OCI-LY1 (cell line): ENCODE results near the gene DDX51.

Experiments used
- H2AFZ ChIP-seq: fragments of 200-600 bp; sonication (generic), shearing (Covaris generic); 2 replicates; pipeline ENCODE4 v1.6.0; 2014; ENCODE audit warnings: antibody characterized with exemption, mild to moderate bottlenecking, low read length
- H3F3A ChIP-seq: fragments of 200-600 bp; sonication (generic), shearing (Covaris generic); 2 replicates; pipeline ENCODE4 v1.6.0; 2014; ENCODE audit warnings: mild to moderate bottlenecking, antibody characterized with exemption, low read length, moderate library complexity; ENCODE audit not compliant: insufficient read depth
- H3K27ac ChIP-seq: fragments of 200-600 bp; sonication (generic); 2 replicates; pipeline ENCODE4 v1.5.1; 2014; ENCODE audit warnings: low read length, mixed run types, mild to moderate bottlenecking, low read depth; ENCODE audit not compliant: poor library complexity, severe bottlenecking
- H3K27me3 ChIP-seq: fragments of 200-600 bp; sonication (generic); 2 replicates; pipeline ENCODE4 v1.6.0; 2014; ENCODE audit warnings: antibody characterized with exemption, mild to moderate bottlenecking, low read length, moderate library complexity; ENCODE audit not compliant: insufficient read depth
- H3K36me3 ChIP-seq: fragments of 200-600 bp; sonication (generic); 2 replicates; pipeline ENCODE4 v1.6.1; 2014; ENCODE audit warnings: mild to moderate bottlenecking, antibody characterized with exemption, low read length, moderate library complexity, mixed read lengths; ENCODE audit not compliant: insufficient read depth
- H3K4me1 ChIP-seq: fragments of 200-600 bp; sonication (generic); 2 replicates; pipeline ENCODE4 v1.5.1; 2014; ENCODE audit warnings: mild to moderate bottlenecking, low read length, moderate library complexity; ENCODE audit not compliant: insufficient read depth, severe bottlenecking
- H3K4me2 ChIP-seq: fragments of 200-600 bp; sonication (generic), shearing (Covaris generic); 2 replicates; pipeline ENCODE4 v1.6.1; 2014; ENCODE audit warnings: low read length
- H3K4me3 ChIP-seq: fragments of 200-600 bp; sonication (generic); 2 replicates; pipeline ENCODE4 v1.5.1; 2014; ENCODE audit warnings: low read length, low read depth, mild to moderate bottlenecking, mixed read lengths; ENCODE audit not compliant: poor library complexity, severe bottlenecking
- H3K79me2 ChIP-seq: fragments of 200-600 bp; shearing (Covaris generic); 2 replicates; pipeline ENCODE4 v1.6.1; 2016; ENCODE audit warnings: mixed run types, low read length, mixed read lengths; ENCODE audit not compliant: insufficient read depth
- H3K9ac ChIP-seq: fragments of 200-600 bp; sonication (generic), shearing (Covaris generic); 2 replicates; pipeline ENCODE4 v1.6.1; 2014; ENCODE audit warnings: mild to moderate bottlenecking, low read length, mixed read lengths
- H3K9me2 ChIP-seq: fragments of 200-600 bp; sonication (generic), shearing (Covaris generic); 2 replicates; pipeline ENCODE4 v1.6.1; 2014; ENCODE audit warnings: low read depth, mild to moderate bottlenecking, low read length, mixed read lengths
- H3K9me3 ChIP-seq: fragments of 200-600 bp; shearing (Covaris generic); 2 replicates; pipeline ENCODE4 v1.6.1; 2014; ENCODE audit warnings: low read length, mixed read lengths
- H4K20me1 ChIP-seq: fragments of 200-600 bp; sonication (generic), shearing (Covaris generic); 2 replicates; pipeline ENCODE4 v1.6.0; 2016; ENCODE audit warnings: mild to moderate bottlenecking, low read length; ENCODE audit not compliant: insufficient read depth
- EZH2 ChIP-seq: fragments of 200-600 bp; sonication (generic), shearing (Covaris generic); IDR thresholded peaks from 2 replicates; pipeline ENCODE4 v1.8.0; 2017; ENCODE audit warnings: borderline replicate concordance, mixed run types, mild to moderate bottlenecking, antibody characterized with exemption, low read length, moderate library complexity, mixed read lengths
- TF ChIP-seq, protein P1 (sequence below): fragments of 200-600 bp; sonication (generic), shearing (Covaris generic); IDR thresholded peaks from 2 replicates; pipeline ENCODE4 v1.5.1; 2017; ENCODE audit warnings: mild to moderate bottlenecking, antibody characterized with exemption, low read length, moderate library complexity, mixed read lengths

Gene DDX51

GRCh38 chr12:132174839-132175490, 30.8 kb upstream of the DDX51 start:
- Histone ChIP-seq H3K36me3 (no peaks in the 10 kb centered on the region), H4K20me1 (no peaks in the 10 kb centered on the region), H3K9ac (no peak overlapping the region), H3K27me3 (peaks cover 10% of the 10 kb centered on the region; the same call in 1 of the 2 replicates), H3K4me2 (no peak overlapping the region), H2AFZ (no peak overlapping the region), H3K9me2 (no peaks in the 10 kb centered on the region), H3K9me3 (no peaks in the 10 kb centered on the region), H3F3A (no peaks in the 10 kb centered on the region), H3K79me2 (no peaks in the 10 kb centered on the region), H3K27ac (no peak overlapping the region), H3K4me1 (no peaks in the 10 kb centered on the region), H3K4me3 (no peak overlapping the region)
- TF ChIP-seq EZH2 = no peak
- TF ChIP-seq, protein P1, sequence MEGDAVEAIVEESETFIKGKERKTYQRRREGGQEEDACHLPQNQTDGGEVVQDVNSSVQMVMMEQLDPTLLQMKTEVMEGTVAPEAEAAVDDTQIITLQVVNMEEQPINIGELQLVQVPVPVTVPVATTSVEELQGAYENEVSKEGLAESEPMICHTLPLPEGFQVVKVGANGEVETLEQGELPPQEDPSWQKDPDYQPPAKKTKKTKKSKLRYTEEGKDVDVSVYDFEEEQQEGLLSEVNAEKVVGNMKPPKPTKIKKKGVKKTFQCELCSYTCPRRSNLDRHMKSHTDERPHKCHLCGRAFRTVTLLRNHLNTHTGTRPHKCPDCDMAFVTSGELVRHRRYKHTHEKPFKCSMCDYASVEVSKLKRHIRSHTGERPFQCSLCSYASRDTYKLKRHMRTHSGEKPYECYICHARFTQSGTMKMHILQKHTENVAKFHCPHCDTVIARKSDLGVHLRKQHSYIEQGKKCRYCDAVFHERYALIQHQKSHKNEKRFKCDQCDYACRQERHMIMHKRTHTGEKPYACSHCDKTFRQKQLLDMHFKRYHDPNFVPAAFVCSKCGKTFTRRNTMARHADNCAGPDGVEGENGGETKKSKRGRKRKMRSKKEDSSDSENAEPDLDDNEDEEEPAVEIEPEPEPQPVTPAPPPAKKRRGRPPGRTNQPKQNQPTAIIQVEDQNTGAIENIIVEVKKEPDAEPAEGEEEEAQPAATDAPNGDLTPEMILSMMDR = no peak

GRCh38 chr12:132174015-132174838, 30.1 kb upstream of the DDX51 start:
- H3K9me2 ChIP-seq = no peaks in the 10 kb centered on the region
- H3K27me3 ChIP-seq = peaks cover 10% of the 10 kb centered on the region; the same call in 1 of the 2 replicates
- no peaks in the 10 kb centered on the region for H3K36me3 ChIP-seq
- no peak overlapping the region for H3K9ac ChIP-seq
- H3F3A ChIP-seq = no peaks in the 10 kb centered on the region
- TF ChIP-seq, protein P1 = no peak
- no peak for TF ChIP-seq EZH2
- H3K4me2 ChIP-seq = no peak overlapping the region
- H4K20me1 ChIP-seq = no peaks in the 10 kb centered on the region
- no peaks in the 10 kb centered on the region for H3K4me1 ChIP-seq
- no peak overlapping the region for H3K27ac ChIP-seq
- H3K9me3 ChIP-seq = no peaks in the 10 kb centered on the region
- no peak overlapping the region for H3K4me3 ChIP-seq
- H3K79me2 ChIP-seq = no peaks in the 10 kb centered on the region
- H2AFZ ChIP-seq = no peak overlapping the region

- no peaks in the 10 kb centered on the region for H3K79me2 ChIP-seq
- no peaks in the 10 kb centered on the region for H3K9me2 ChIP-seq
- H2AFZ ChIP-seq = no peak overlapping the region
- no peaks in the 10 kb centered on the region for H4K20me1 ChIP-seq
- no peak overlapping the region for H3K9ac ChIP-seq
- H3K27ac ChIP-seq = no peak overlapping the region
- TF ChIP-seq, protein P1 = no peak
- no peaks in the 10 kb centered on the region for H3F3A ChIP-seq
- H3K4me2 ChIP-seq = no peak overlapping the region
- peaks cover 6% of the 10 kb centered on the region; the same call in 1 of the 2 replicates for H3K27me3 ChIP-seq
- H3K36me3 ChIP-seq = no peaks in the 10 kb centered on the region
- H3K4me1 ChIP-seq = no peaks in the 10 kb centered on the region
- no peak overlapping the region for H3K4me3 ChIP-seq
- H3K9me3 ChIP-seq = no peaks in the 10 kb centered on the region
Observed at GRCh38 chr12:132173135-132174014, 29.3 kb upstream of the DDX51 start.
